Esophagus muscularis mucosa (tissue), 4 donors: Measurements from ENCODE around the gene GPX3. TPM values are rescaled to one million over a fixed set of nuclear protein-coding genes. Genes with fewer than 3 reads are reported as not detected.
A peak's percentile ranks its signal among the peaks of the same experiment; 100 is the strongest.

ENCODE experiments used
- DNase-seq: peaks from one replicate; pipeline ENCODE4 v3.0.0-alpha.2; 2017; ENCODE audit errors: extremely low spot score
- H3K27ac ChIP-seq, 4 donors: fragments of 200-600 bp; sonication (generic); replicated peaks in 1 of 4; 1 replicate in 3 of 4; 2 replicates in 1 of 4; pipeline ENCODE4 v1.5.1; 2016 to 2019; ENCODE audit warnings: mild to moderate bottlenecking in 1 of 4
- H3K27me3 ChIP-seq, 4 donors: fragments of 200-600 bp; sonication (generic); one replicate each; pipeline versions ENCODE4 v1.5.1 to v1.6.0; 2016 to 2019
- H3K36me3 ChIP-seq, 4 donors: fragments of 200-600 bp; sonication (generic); one replicate each; pipeline ENCODE4 v1.5.1; 2016 to 2019
- H3K4me1 ChIP-seq, 4 donors: fragments of 200-600 bp; sonication (generic); one replicate each; pipeline ENCODE4 v1.5.1; 2016 to 2019
- H3K4me3 ChIP-seq, 4 donors: fragments of 200-600 bp; sonication (generic); 1 replicate in 2 of 4; 2 replicates in 2 of 4; pipeline ENCODE4 v1.5.1; 2016 to 2019; ENCODE audit warnings: mild to moderate bottlenecking in 4 of 4, moderate library complexity in 1 of 4
- H3K9me3 ChIP-seq, 4 donors: fragments of 200-600 bp; sonication (generic); 1 replicate in 3 of 4; 2 replicates in 1 of 4; pipeline ENCODE4 v1.5.1; 2016 to 2019
- CTCF ChIP-seq, 3 experiments: fragments of 200-600 bp in 2 of 3; fragments of 450-650 bp in 1 of 3; sonication (generic) in 2 of 3; IDR thresholded peaks; one replicate each; pipeline ENCODE4 v1.5.1; 2017 to 2019; ENCODE audit warnings: antibody characterized with exemption in 3 of 3, mild to moderate bottlenecking in 2 of 3, moderate library complexity in 1 of 3
- EP300 ChIP-seq: sonication (generic); formaldehyde crosslinking; IDR thresholded peaks from one replicate; pipeline ENCODE4 v1.6.1; 2017; ENCODE audit warnings: antibody characterized with exemption
- POLR2A ChIP-seq: fragments of 450-650 bp; IDR thresholded peaks from one replicate; pipeline ENCODE4 v1.6.1; 2017; ENCODE audit warnings: antibody characterized with exemption, moderate library complexity, mild to moderate bottlenecking, low read depth
- POLR2AphosphoS5 ChIP-seq, 2 donors: sonication (generic); formaldehyde crosslinking; IDR thresholded peaks; one replicate each; pipeline ENCODE4 v1.6.1; 2017; ENCODE audit warnings: antibody characterized with exemption in 2 of 2
- WGBS: methylation state at CpG from one replicate; pipeline ENCODE4 v1.1.5; 2018; 5-methylcytosine and 5-hydroxymethylcytosine counted together
- intact Hi-C: fragments of 100-400 bp; cut with DNase I; formaldehyde crosslinking; loops from one replicate; pipeline ENCODE4 v1.15.1; 2023
- total RNA-seq, 4 donors: library from RNA; depleted of rRNA; stranded (reverse); fragments of >200 nt; gene quantifications; one replicate each; pipeline versions ENCODE4 v1.1.0 to v1.2.1, GENCODE V29; 2016

The GPX3 gene
- total RNA-seq, 4 donors from 2014 or later = 1,165 to 3,724 (median 1,939) TPM

DNA sequence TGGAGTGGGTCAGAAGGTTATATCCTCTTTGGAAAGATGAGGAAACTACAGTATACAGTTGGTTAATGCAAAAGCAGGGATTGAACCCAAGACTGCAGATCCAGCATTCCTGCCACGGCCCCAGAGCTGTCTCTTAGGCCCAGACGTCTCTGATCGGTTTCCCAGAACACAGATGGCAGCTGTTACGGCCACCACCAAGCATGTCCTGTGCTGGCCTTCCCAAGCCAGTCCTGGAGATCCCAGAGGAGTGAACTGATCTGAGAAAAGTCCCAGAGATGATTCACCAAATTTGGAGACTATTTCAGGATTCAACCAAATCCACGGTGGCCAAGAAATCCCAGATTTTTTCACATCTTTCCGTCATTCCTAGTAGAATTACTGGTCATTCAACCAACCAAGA, 40.4 kb downstream of the GPX3 start:
- DNase-seq = no peak
- H3K27ac ChIP-seq = peak overlapping the region in 3 of 4 donors; percentile 30 to 50 (median 50)
- H3K36me3 ChIP-seq = peaks cover 8 to 75% (median 61%) of the 10 kb centered on the region in 4 donors
- intact Hi-C loops = loop anchor here (2.0 kb wide), 1 partner anchor 48 kb away; no protein-coding TSS in a partner anchor
- no peak for TF ChIP-seq POLR2AphosphoS5 (IDR thresholded peaks at IDR 0.05)
- TF ChIP-seq CTCF (IDR thresholded peaks at IDR 0.05) = no peak
- no peak for TF ChIP-seq POLR2A
- no peak for TF ChIP-seq EP300
- WGBS = 100% methylated on average over 4 of the region's 6 CpGs
- no peaks in the 10 kb centered on the region for H3K9me3 ChIP-seq
- no peak overlapping the region for H3K4me3 ChIP-seq
- H3K4me1 ChIP-seq = peaks cover 56 to 75% (median 68%) of the 10 kb centered on the region in 4 donors
- H3K27me3 ChIP-seq = no peaks in the 10 kb centered on the region

DNA sequence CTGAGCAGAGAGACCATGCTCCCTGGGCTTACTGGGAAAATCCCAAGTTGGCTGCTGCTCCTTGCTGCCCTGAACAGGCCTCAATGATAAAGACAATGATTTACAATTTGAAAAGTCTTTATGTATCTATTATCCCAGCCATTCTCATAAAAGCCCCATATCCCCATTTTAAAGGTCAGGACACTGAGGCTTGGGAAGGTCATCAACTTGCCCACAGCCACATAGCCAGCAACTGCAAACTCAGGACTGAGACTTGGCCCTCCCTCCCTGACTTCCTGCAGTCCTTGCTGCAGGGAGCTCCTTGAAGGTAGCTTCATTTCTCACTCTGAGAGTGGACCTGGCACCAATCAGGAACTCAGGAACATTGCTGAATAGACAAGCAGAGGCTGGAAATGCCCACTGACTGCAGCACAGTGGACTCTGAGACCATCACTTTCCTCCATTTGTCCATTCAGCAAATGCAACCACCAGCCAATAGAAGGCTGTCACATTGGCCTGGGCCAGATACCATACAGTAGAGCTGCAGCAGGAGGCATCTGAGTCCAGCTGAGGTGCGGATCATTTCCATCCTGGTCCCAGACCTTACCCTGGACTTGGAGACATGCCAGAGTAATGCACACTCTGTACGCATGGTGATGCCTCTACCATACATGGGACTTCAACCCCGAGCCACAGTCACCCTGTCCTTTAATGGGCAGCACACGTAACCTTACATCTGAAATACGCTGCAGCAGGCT, 42.2 kb downstream of the GPX3 start:
- no peak overlapping the region for H3K4me3 ChIP-seq
- intact Hi-C loops = no loop called here
- H3K36me3 ChIP-seq = peaks cover 0 to 63% (median 46%) of the 10 kb centered on the region in 4 donors
- no peak for DNase-seq
- WGBS = 71% methylated on average over 4 of the region's 5 CpGs
- peaks cover 71 to 93% (median 87%) of the 10 kb centered on the region in 4 donors for H3K4me1 ChIP-seq
- peak overlapping the region; percentile 65 to 78 (median 71) for H3K27ac ChIP-seq
- no peaks in the 10 kb centered on the region for H3K9me3 ChIP-seq
- TF ChIP-seq POLR2A (no peak), CTCF (IDR thresholded peaks at IDR 0.05) (no peak), POLR2AphosphoS5 (IDR thresholded peaks at IDR 0.05) (no peak), EP300 (no peak)
- no peaks in the 10 kb centered on the region for H3K27me3 ChIP-seq

GRCh38 chr5:151063142-151063989, 43.0 kb downstream of the GPX3 start:
- intact Hi-C loops = no loop called here
- Histone ChIP-seq H3K27ac (peak overlapping the region; percentile 65 to 78 (median 71)), H3K27me3 (no peaks in the 10 kb centered on the region), H3K36me3 (peaks cover 0 to 55% (median 38%) of the 10 kb centered on the region in 4 donors), H3K9me3 (no peaks in the 10 kb centered on the region), H3K4me3 (no peak overlapping the region), H3K4me1 (peaks cover 79 to 99% (median 94%) of the 10 kb centered on the region in 4 donors)
- TF ChIP-seq POLR2AphosphoS5 (IDR thresholded peaks at IDR 0.05) (peak; percentile 38 to 53), CTCF (IDR thresholded peaks at IDR 0.05) (no peak), POLR2A (no peak), EP300 (no peak)
- no peak for DNase-seq
- 44% methylated on average over 17 of the region's 17 CpGs for WGBS

GRCh38 chr5:151064916-151065499, 44.6 kb downstream of the GPX3 start:
- 98% methylated on average over 10 of the region's 12 CpGs for WGBS
- Histone ChIP-seq H3K36me3 (peaks cover 0 to 40% (median 25%) of the 10 kb centered on the region in 4 donors), H3K27me3 (no peaks in the 10 kb centered on the region), H3K4me3 (no peak overlapping the region), H3K4me1 (peaks cover 81 to 99% (median 98%) of the 10 kb centered on the region in 4 donors), H3K9me3 (no peaks in the 10 kb centered on the region), H3K27ac (peak overlapping the region in 3 of 4 donors; percentile 69 to 78 (median 73))
- DNase-seq = no peak
- TF ChIP-seq POLR2AphosphoS5 (IDR thresholded peaks at IDR 0.05) = no peak
- TF ChIP-seq CTCF (IDR thresholded peaks at IDR 0.05) = no peak
- TF ChIP-seq POLR2A = no peak
- TF ChIP-seq EP300 = no peak
- intact Hi-C loops = no loop called here
